Hepatic stellate cell (primary cell): ENCODE measurements around the gene REG3A.

Source experiments
- DNase-seq: peaks from one replicate; pipeline ENCODE4 v3.0.0; 2011; ENCODE audit warnings: low spot score

REG3A gene

GRCh38 chr2:79120194-79120713, 39.3 kb downstream of the REG3A start, which contains the start of gene REG1A:
Gene REG1A (plus strand): TSS chr2:79120488. CDS start chr2:79120862, 374 bp downstream.
- DNase-seq = no peak

DNA sequence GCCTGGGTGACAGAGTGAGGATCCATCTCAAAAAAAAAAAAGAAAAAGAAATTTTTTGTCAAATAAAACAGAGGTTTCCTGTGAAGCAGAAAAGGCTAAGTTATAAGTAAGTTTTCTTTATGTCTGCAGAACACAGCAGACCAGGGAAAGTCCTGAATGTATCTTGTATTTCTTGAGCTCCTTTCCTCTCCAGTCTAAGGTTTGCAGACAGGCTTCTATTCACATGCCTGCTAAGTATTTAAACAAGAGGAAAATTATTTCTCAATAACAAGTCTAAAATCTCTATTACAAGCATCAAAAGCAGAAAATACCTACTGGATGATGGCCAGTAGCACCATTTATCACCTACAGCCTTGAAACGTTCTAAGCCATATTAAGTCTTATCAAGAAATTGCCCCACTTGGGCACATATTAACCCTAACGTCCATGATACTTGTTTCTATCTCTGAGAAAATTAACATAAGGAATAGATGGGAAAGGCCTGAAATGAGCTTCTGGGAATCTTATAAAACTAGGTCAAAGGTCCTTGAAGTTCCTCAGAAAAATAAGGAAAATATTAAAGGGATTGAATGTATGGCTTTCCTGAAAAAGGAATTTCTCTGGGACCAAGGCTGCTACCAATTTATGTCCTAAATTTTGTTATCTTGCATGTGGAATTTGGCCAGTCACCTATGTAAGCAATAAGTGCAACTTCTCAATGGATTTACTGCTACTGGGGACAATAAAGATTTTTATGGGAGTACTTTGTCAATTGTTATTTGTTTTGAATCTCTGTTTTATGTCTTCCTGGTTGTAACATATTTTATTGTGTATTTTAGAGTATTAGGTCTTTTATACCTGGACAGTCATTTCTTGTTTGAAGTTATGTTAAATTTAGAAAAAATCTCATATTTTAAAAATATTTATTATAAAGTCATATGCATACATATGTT, 42.3 kb downstream of the REG3A start:
- DNase-seq = no peak

- no peak for DNase-seq
Observed at GRCh38 chr2:79114797-79115494, 44.6 kb downstream of the REG3A start.

GRCh38 chr2:79112269-79112668, 47.3 kb downstream of the REG3A start:
- no peak for DNase-seq
